NT2/D1 (cell line): ENCODE data around the gene PLA2G4A.

Source experiments
- DNase-seq: peaks from one replicate; pipeline ENCODE4 v3.0.0-alpha.2; 2011; ENCODE audit warnings: low read depth, low spot score
- H3K27me3 ChIP-seq: 2 replicates; pipeline ENCODE4 v1.6.0; 2011; ENCODE audit warnings: mild to moderate bottlenecking; ENCODE audit not compliant: insufficient read length, insufficient read depth
- H3K36me3 ChIP-seq: 2 replicates; pipeline ENCODE4 v1.6.1; 2011; ENCODE audit warnings: mild to moderate bottlenecking, low read length, mixed read lengths; ENCODE audit not compliant: insufficient read depth, insufficient read length
- H3K4me1 ChIP-seq: 2 replicates; pipeline ENCODE4 v1.5.1; 2011; ENCODE audit not compliant: insufficient read depth, insufficient read length
- H3K4me3 ChIP-seq: 2 replicates; pipeline ENCODE4 v1.5.1; 2011; ENCODE audit warnings: low read depth; ENCODE audit not compliant: insufficient read length
- H3K9ac ChIP-seq: 2 replicates; pipeline ENCODE4 v1.6.0; 2011; ENCODE audit warnings: low read depth; ENCODE audit not compliant: insufficient read length
- H3K9me3 ChIP-seq: 2 replicates; pipeline ENCODE4 v1.5.1; 2011; ENCODE audit warnings: mild to moderate bottlenecking, low read length; ENCODE audit not compliant: insufficient read depth
- SUZ12 ChIP-seq: IDR thresholded peaks from 2 replicates; pipeline ENCODE4 v1.6.1; 2011; ENCODE audit not compliant: insufficient read length, insufficient read depth; ENCODE audit errors: extremely low read depth
- YY1 ChIP-seq: IDR thresholded peaks from 2 replicates; pipeline ENCODE4 v1.6.1; 2011; ENCODE audit not compliant: insufficient read length, insufficient read depth
- ZNF274 ChIP-seq: IDR thresholded peaks from 2 replicates; pipeline ENCODE4 v1.6.1; 2011; ENCODE audit warnings: mild to moderate bottlenecking, low read depth, low read length

PLA2G4A gene

DNA sequence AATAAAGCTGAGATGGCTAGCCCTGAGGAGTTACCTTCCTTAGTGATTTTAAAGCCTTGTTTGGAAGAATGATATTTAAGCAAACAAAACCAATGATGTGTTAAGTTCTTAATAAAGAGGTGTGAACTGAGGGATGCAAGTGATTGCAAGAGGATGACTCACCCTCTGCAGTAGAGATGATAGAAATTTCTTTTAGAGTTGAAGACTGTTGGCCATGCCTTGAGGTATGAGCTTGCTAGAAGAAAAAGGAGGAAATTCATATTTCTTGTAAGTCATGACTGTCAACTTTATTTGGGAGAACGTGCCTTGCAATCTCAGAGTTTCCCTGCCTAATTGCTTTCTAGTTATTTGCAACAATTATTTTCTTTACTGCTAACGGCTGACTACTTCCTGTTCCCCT is 94.7 kb downstream of the PLA2G4A start:
- Histone ChIP-seq H3K4me1 (no peaks in the 10 kb centered on the region), H3K9me3 (no peaks in the 10 kb centered on the region), H3K4me3 (no peak overlapping the region), H3K36me3 (no peaks in the 10 kb centered on the region), H3K9ac (no peak overlapping the region), H3K27me3 (no peaks in the 10 kb centered on the region)
- TF ChIP-seq SUZ12 (no peak), YY1 (no peak), ZNF274 (no peak)
- no peak for DNase-seq

DNA sequence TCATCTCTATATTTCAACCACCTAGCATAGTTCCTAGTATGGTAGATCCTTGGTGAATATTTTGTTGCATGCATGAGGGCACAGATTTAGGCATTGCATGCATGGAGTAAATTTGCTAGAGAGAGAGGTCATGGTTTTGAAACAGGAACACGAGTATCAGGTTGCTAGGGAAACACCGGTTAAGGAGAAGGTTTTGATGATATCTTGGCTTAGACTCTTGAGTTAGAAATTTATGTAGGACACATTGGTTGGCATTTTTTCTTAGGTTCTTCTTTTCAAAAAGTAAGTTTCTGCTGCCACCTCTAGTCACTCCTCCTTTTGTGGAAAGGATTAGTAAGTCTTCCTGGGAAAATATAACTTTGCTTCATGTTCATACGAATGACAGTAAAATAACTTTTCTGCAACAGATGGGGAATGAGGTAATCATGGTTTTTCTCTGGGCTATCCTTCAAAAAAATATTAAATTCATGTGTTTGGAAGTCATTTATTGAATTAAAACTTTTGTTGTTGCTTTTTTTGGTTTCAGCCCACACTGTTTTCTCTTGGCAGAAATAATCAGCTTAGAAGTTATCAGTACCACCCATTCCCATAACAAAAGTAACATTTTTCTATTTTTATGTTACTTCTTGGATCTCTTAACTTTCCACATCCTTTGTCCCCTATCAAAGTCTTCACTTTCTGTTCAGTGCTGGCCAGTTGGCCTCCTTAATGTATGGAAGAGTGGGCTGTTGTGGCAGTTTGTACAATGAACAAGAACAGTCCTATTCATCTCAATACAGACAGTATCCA is 97.3 kb downstream of the PLA2G4A start:
- H3K4me1 ChIP-seq: no peaks in the 10 kb centered on the region
- H3K36me3 ChIP-seq: no peaks in the 10 kb centered on the region
- H3K9ac ChIP-seq: no peak overlapping the region
- no peak overlapping the region for H3K4me3 ChIP-seq
- no peaks in the 10 kb centered on the region for H3K9me3 ChIP-seq
- no peak for DNase-seq
- H3K27me3 ChIP-seq: no peaks in the 10 kb centered on the region
- TF ChIP-seq SUZ12 (no peak), ZNF274 (no peak), YY1 (no peak)

DNA sequence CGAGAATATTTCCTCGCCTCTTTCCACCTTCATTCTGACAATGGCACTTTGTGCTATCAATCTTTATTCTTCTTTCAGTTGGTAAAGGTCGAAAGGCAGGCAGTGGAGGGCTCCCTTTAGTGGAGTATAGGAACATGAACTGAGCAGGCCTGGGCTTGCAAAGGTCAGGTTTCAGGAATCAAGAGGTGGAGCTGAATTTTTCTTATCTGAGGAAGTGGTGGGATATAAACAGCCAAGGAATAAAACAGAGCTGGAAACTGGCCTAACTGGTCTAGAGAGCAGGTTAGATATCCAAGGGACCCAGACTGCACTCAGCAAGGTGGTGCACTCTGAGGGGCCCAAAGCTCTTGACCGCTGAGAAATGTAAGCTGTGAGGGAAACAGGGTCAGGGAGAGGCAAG is 99.1 kb downstream of the PLA2G4A start:
- H3K4me3 ChIP-seq: no peak overlapping the region

DNA sequence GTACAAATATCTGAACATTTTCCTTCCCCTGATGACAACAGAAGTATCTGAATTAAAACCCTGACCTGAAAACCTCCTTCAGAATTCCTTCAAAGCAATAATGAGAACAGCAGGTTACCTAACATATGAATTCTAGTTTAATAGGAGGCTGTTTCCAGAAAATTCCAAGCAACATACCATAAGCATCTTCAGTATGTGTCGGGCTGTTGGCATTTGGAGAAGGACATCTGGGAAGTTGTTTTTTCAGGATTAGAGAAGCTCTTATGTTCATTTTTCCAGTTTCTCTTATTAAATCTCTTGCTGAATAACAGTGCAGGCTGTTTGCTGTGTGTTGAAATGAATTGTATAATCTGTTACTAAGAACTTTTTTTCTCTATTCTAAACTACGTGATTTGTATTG is 101.5 kb downstream of the PLA2G4A start:
- Histone ChIP-seq H3K9me3 (no peaks in the 10 kb centered on the region), H3K36me3 (no peaks in the 10 kb centered on the region), H3K27me3 (no peaks in the 10 kb centered on the region), H3K4me1 (no peaks in the 10 kb centered on the region), H3K9ac (no peak overlapping the region), H3K4me3 (no peak overlapping the region)
- DNase-seq: no peak
- TF ChIP-seq ZNF274 (no peak), SUZ12 (no peak), YY1 (no peak)

More for the DNA sequence above, 99.1 kb downstream of the PLA2G4A start:
- H3K36me3 ChIP-seq: no peaks in the 10 kb centered on the region
- H3K9ac ChIP-seq: no peak overlapping the region
- H3K27me3 ChIP-seq: no peaks in the 10 kb centered on the region
- TF ChIP-seq SUZ12: no peak
- TF ChIP-seq ZNF274: no peak
- no peak for TF ChIP-seq YY1
- DNase-seq: no peak
- no peaks in the 10 kb centered on the region for H3K9me3 ChIP-seq
- no peaks in the 10 kb centered on the region for H3K4me1 ChIP-seq

DNA sequence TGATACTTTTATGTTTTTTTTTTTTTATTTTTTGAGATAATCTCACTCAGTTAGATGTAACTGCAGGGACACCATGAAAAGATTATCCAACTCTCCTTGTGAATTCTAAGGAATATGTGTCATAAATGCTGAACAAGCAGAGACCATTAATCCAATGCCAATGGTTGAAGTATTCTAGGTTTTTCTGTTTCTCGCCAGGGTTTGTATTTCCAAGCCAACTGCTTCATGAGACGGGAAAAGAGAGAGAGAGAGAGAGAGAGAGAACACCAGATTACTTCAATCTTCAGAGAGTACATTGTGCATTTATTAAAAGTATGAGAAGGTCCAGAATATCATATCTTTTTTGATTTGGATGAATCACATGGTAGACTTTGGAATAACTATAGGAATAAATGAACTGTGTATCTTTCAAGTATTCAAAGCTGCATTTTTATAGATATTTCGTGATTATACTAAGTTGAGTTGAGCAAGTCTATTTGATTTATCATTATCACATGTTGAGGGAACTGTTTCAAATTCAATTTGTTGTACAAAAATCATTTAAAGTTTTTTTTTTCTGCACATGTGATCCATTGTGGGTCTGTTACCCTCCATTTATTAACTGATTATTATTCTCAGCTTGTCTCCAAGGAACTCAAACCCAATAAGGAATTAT is 108.4 kb downstream of the PLA2G4A start:
- TF ChIP-seq ZNF274: no peak
- no peak for TF ChIP-seq YY1
- no peak for TF ChIP-seq SUZ12
- Histone ChIP-seq H3K36me3 (no peaks in the 10 kb centered on the region), H3K9me3 (no peaks in the 10 kb centered on the region), H3K4me1 (no peaks in the 10 kb centered on the region), H3K27me3 (no peaks in the 10 kb centered on the region), H3K4me3 (no peak overlapping the region), H3K9ac (no peak overlapping the region)
- DNase-seq: no peak

DNA sequence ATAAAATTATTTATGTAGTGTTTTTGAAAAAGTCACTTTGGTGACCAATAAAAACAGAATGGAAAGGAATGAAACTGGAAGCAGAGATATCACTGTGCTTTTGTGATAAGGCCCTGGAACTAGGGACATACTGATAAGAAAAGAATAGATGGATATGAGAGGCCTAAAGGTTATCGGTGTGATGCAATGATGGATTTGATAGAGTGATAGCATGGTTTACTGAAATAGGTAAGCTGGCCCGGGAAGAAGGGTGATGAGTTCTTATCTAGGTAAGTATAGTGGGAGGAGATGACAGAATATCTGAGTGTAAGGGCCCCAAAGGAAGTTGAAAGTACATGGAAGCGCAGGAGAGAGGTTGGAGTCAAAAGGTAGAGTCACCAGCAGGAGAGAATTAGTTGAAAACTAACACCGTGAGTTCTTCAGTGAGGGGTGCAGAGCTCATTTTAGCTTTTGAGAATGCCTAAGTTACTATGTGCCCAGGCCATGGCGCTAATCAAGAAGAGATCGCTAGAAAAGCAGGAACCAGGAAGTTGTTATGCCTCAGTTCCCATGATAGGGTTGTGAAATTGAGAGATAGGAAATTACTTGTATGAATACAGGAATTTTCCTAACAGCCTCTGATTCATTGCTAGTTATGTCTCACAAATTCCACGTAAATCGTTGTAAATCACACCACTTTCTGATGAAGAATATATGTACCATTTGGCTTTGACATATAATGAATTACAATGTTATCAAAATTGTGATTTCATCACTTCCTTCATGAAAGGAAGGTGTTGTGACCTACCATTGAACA is 115.3 kb downstream of the PLA2G4A start:
- Histone ChIP-seq H3K4me1 (no peaks in the 10 kb centered on the region), H3K9me3 (no peaks in the 10 kb centered on the region), H3K4me3 (no peak overlapping the region), H3K9ac (no peak overlapping the region), H3K27me3 (no peaks in the 10 kb centered on the region), H3K36me3 (no peaks in the 10 kb centered on the region)
- no peak for DNase-seq
- TF ChIP-seq SUZ12 (no peak), ZNF274 (no peak), YY1 (no peak)

DNA sequence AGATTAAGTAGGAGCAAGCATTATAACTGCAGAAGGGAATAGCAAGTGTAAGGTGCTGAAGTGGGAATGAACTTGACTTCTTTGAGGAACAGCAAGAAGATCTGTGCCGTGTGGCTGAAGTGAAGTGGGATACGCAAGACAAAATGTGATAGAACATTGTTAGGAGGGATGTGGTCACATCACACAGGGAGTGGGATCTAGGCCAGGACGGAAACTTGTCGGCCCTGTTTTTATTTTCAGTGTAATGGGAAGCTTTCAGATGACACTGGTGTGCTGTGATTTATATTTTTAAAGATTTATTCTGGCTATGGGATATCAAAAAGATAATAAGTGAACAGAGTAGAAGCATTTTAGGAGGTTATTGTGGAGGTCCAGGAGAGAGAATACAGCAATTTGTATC is 116.4 kb downstream of the PLA2G4A start:
- Histone ChIP-seq H3K27me3 (no peaks in the 10 kb centered on the region), H3K4me1 (no peaks in the 10 kb centered on the region), H3K4me3 (no peak overlapping the region), H3K36me3 (no peaks in the 10 kb centered on the region), H3K9ac (no peak overlapping the region), H3K9me3 (no peaks in the 10 kb centered on the region)
- no peak for DNase-seq
- TF ChIP-seq YY1 (no peak), ZNF274 (no peak), SUZ12 (no peak)
